H7 (cell line): Measurements from ENCODE around the gene RNF166. TPM values are rescaled to one million over a fixed set of nuclear protein-coding genes. Genes with fewer than 3 reads are reported as not detected.
A peak's percentile ranks its signal among the peaks of the same experiment; 100 is the strongest.

Experiments
- DNase-seq: peaks from one replicate; pipeline ENCODE4 v3.0.0; 2012
- H3K27me3 ChIP-seq: 2 replicates; pipeline ENCODE4 v1.6.0; 2011; ENCODE audit warnings: mild to moderate bottlenecking, low read length; ENCODE audit not compliant: control insufficient read depth, insufficient read depth
- H3K36me3 ChIP-seq: replicated peaks from 2 replicates; pipeline ENCODE4 v1.5.1; 2011; ENCODE audit warnings: low read length; ENCODE audit not compliant: control insufficient read depth, insufficient read depth
- H3K4me3 ChIP-seq: 2 replicates; pipeline ENCODE4 v1.5.1; 2011; ENCODE audit warnings: low read depth, mild to moderate bottlenecking, control low read depth, low read length, moderate library complexity; ENCODE audit not compliant: insufficient read depth
- total RNA-seq: library from RNA; depleted of rRNA; stranded (reverse); fragments of >200 nt; shearing (Covaris generic); gene quantifications from 2 replicates; pipeline ENCODE4 v1.2.3, GENCODE V29; 2014

Gene RNF166
- total RNA-seq, 1 experiment from 2014 or later, result 45.3 TPM

DNA sequence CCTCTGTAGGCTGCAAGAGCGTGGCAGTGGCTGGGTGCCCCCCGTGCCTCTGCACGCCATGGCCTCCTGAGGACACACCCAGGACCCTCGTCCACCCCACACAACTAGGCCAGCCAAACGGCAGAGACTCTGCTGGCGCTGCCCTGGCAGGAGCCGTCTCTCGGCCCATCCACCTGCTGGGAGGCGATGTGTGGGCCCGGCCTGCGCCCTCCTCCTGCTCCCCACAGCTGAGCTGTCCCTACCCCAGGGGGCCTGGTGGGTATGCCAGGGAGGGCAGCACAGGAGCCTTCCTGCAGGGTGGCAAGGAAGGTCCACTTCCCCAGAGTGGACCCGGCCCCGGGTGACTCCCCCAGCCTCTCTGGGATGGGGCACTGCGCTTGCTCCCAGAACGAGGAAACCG is 7.0 kb downstream of the RNF166 start:
- no peak overlapping the region for H3K4me3 ChIP-seq
- DNase-seq, result no peak
- H3K36me3 ChIP-seq, result peaks cover 4% of the 10 kb centered on the region
- H3K27me3 ChIP-seq, result no peaks in the 10 kb centered on the region

DNA sequence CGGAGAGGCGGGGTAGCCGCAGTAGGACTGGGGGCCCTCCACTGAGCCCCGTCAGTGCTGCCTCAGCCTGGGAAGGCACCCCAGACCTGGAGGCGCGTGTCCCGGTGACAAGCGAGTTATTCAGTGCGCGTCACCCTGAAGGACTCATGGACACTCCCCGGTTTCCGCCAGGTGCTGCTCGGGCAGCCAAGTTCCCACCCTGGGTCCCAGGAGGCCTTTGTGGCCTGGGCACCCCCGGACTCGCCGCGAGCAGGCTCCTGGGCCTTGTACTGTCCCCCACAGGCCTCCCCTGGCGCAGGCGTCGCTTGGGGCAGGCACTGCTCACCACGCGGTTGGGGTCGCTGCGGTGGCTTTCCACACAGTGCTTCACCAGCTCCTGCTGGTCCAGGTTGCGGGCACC is 7.6 kb downstream of the RNF166 start:
- Histone ChIP-seq H3K36me3 (peaks cover 4% of the 10 kb centered on the region), H3K27me3 (no peaks in the 10 kb centered on the region), H3K4me3 (no peak overlapping the region)
- no peak for DNase-seq

DNA sequence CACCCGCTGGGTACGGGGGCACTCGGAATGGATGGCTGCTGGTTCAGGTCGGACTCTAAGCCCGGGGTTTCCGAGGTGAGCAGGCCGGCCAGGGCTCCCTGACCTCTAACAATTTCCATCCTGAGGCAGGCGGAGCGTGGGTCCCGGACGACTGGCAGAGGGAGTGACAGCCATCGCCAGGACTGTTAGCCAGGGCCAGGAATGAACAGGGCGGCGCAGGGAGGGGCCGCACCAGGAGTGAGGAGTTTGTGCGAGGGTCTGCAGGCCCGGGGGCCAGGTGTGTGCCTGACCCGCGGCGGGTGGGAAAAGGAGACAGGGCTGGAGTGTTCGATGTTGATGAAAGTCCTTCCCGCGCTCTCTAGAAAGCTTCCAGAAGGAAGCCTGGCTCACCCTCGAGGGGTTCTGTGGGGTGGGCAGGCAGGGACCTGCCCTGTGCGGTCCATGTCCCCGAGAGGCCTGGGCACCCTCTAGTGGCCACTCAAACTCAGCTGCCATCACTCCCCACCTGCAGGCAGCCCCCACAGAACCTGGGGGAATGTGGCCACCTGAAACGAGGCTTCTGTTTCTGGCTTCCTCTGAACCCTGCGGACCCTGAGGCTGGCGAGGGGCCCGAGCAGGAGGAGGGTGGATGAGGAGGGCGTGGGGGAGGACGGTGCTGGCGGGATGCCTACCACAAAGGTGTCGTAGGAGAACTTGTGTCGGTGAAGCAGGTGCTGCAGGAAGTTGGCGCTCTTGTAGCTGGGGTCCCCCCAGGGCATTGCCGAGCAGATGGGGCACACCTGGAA is 8.2 kb downstream of the RNF166 start:
- Histone ChIP-seq H3K36me3 (peaks cover 4% of the 10 kb centered on the region), H3K4me3 (no peak overlapping the region), H3K27me3 (no peaks in the 10 kb centered on the region)
- DNase-seq, result peak; percentile 89

DNA sequence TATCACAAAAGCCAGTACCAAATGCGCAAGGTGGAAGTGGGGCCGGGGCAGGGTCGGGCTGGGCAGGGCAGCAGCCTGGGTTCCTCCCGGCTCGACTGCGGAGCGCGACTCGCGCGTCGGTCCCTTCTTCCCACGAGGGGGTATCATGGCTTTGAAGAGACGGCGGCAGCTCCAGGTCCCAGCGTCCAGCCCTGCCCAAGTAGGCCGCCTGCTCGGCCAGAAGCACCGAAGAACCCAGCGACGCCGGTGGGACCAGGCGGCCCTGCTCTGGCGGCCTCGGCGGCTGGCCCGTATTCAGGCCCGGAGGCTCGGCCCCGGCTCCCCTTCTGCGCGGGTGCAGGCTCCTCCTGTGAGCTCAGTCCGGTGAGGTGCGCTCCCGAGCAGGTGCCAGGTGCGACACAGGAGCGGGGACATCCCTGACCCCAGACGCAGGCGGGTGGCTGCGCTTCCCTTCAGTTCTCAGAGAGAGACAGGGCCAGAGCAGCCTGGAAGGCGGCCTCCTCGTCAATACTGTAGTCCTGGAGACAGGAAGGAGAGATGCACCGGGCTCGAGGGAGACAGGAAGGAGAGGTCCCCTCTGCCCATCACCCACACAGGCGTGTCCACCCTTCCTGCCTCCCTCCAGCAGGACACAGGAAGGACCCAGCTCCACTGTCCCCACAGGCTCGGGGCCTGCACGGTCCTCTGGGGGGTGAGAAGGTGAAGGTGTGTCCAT is 8.9 kb downstream of the RNF166 start:
- no peak for DNase-seq
- no peak overlapping the region for H3K4me3 ChIP-seq
- no peaks in the 10 kb centered on the region for H3K27me3 ChIP-seq
- H3K36me3 ChIP-seq, result peaks cover 2% of the 10 kb centered on the region

GRCh38 chr16:88696441-88696840 is 9.8 kb downstream of the RNF166 start:
- H3K36me3 ChIP-seq, result peaks cover 2% of the 10 kb centered on the region
- DNase-seq, result no peak
- no peaks in the 10 kb centered on the region for H3K27me3 ChIP-seq
- no peak overlapping the region for H3K4me3 ChIP-seq

GRCh38 chr16:88695753-88696152 is 10.5 kb downstream of the RNF166 start:
- H3K27me3 ChIP-seq, result no peaks in the 10 kb centered on the region
- H3K4me3 ChIP-seq, result no peak overlapping the region
- DNase-seq, result no peak
- peaks cover 2% of the 10 kb centered on the region for H3K36me3 ChIP-seq

DNA sequence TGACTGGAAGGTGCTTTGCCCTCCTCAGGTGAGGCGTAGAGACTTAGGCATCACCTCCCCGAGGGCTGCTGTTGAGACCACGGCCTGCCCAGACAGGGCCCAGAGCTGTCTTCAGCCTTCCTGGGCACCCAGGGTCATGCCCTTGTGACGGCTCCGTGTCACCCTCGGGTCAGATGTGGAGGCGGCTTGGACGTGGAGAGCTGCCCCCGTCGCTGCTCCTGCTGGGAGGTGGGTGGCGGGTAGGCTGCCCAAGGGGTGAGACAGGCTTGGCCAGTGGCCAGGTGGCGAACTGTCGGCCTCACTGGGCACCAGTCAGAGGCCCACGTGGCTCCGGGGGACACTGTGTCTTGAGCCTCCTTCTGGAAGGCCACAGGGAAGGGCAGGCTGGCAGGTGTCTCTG is 11.0 kb downstream of the RNF166 start:
- no peaks in the 10 kb centered on the region; the same call in 1 of the 2 replicates for H3K27me3 ChIP-seq
- H3K36me3 ChIP-seq, result peaks cover 2% of the 10 kb centered on the region
- no peak overlapping the region for H3K4me3 ChIP-seq
- DNase-seq, result no peak

DNA sequence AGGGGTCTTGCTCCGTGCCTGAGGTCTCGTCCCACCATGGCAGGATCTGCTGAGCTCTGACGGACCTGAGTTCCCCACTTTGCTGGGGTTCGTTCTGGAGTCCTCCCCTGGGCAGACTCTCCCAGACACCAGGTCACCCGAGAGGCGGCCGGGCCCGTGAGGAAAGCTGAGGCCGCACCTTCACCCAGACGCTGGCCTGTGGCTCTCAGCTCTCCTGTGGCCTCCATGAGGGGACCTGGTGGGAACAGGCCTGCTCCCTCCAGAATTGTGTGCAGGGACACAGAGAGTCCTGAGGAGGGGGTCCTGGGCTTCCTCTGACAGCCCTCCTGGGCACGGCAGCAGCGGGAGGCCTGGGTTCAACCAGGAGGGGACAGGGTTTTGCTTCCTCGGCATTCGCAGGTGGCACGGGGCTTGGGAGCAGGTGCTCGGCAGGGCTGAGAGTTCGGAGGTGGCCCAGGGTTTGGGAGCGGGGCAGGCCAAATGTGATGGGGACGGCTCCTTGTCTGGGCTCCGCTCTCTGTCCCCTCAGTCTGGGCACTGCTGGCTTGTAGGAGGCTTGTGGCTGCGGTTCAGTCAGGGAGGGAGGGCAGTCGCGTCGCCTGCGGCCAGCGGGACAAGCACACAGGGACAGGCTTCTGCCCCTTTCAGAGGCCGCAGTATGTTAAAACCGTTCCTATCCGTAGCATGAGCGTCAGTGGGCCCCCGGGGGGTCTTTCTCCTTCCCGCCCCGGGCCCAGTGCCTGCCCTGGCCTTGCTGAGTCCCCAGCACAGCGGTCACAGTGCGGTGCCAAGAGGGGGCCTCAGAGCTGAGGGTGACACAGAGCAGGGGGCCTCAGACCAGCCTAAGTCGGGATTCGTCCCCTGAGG is 11.8 kb downstream of the RNF166 start:
- H3K4me3 ChIP-seq, result no peak overlapping the region
- DNase-seq, result no peak
- no peaks in the 10 kb centered on the region; the same call in none of the 2 replicates for H3K36me3 ChIP-seq
- no peaks in the 10 kb centered on the region; the same call in 1 of the 2 replicates for H3K27me3 ChIP-seq

- H3K4me3 ChIP-seq, result no peak overlapping the region
- no peaks in the 10 kb centered on the region; the same call in 1 of the 2 replicates for H3K36me3 ChIP-seq
- no peak for DNase-seq
- H3K27me3 ChIP-seq, result no peaks in the 10 kb centered on the region; the same call in 1 of the 2 replicates
Observed at GRCh38 chr16:88693420-88694177, 12.6 kb downstream of the RNF166 start.

DNA sequence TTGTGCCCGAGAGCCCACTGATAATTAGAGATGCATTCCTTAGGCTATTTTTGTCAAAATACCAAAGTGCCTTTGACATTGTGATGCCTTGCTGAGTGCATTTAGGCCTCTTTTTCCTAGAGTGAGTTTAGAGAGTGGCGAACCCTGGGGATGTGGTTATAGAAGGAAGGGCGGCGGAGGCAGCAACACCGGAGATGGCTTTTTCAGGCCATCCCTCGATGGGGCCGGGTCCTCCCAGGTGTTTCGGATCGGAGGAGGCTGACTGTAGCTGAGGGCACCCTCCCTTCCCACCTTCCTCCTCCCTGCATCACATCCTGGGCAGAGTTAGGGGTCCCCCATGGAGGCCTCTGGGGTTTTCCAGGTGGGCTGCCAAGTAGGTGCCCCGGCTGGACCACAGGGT is 13.3 kb downstream of the RNF166 start:
- DNase-seq, result no peak
- Histone ChIP-seq H3K36me3 (no peaks in the 10 kb centered on the region), H3K27me3 (peaks cover 4% of the 10 kb centered on the region), H3K4me3 (no peak overlapping the region)

- Histone ChIP-seq H3K27me3 (peaks cover 9% of the 10 kb centered on the region), H3K4me3 (no peak overlapping the region), H3K36me3 (no peaks in the 10 kb centered on the region)
- DNase-seq, result no peak
Observed at GRCh38 chr16:88691924-88692560, 14.2 kb downstream of the RNF166 start.

- Histone ChIP-seq H3K4me3 (no peak overlapping the region), H3K27me3 (peaks cover 15% of the 10 kb centered on the region), H3K36me3 (no peaks in the 10 kb centered on the region)
- no peak for DNase-seq
Observed at GRCh38 chr16:88691129-88691813, 14.9 kb downstream of the RNF166 start.
